ENCODE measurements around the gene LRRC25.

DNA sequence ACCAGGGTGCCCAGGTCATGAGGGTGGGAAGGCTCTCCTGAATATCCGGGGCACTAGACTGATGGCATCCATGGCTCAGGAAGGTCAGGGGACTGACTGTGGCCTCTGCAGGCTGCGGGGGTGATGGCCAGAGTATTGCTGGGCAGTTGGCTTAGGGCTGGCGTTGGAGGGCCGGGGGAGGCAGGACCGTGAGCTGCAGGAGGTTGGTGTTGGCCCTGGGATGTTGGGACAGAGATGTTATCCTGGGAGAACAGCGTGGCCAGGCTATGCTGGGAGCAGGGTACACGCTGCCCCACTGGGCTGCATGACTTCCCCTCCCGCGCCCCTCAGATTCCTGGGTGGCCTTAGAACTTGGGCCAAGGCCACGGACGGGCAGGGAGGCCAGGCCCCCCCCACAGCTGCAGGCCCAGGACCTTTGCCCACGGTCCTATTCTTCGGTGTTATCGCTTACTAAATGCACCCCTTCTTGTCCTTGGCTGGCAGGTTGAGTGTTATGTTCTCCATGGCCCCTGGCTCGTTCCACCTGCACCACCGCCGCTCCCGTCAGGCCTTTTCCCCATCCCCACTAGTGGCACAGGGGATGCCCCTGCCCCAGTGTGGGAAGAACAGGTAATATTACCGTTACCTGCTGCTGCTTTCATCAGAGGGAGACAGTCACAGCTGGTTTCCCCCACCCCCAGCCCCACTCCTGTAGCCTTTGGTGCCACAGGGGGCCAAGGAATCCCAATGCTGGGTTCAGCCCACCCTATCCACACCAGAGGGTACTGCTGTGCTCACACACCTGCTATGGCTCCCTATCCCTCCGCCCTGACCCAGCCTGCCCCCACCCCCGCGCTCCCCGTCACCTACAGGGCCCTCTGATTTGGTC, 43.7 kb upstream of the LRRC25 start:
- TF ChIP-seq SPI1 (IDR thresholded peaks at IDR 0.05; ENCODE audit: borderline replicate concordance, insufficient read depth, low read depth, low read length) (no peak), CTCF (IDR thresholded peaks at IDR 0.05 in 2 of 3, conservative IDR thresholded peaks at IDR 0.05 in 1 of 3; ENCODE audit: control insufficient read depth in 2 of 3, extremely low read depth in 1 of 3, insufficient read depth in 1 of 3, low read depth in 3 of 3, low read length in 3 of 3) (no peak), PAX8 (IDR thresholded peaks at IDR 0.05) (no peak), TAF1 (IDR thresholded peaks at IDR 0.05; ENCODE audit: borderline replicate concordance, low read depth, low read length) (no peak), ZBTB33 (IDR thresholded peaks at IDR 0.05) (no peak), CBX3 (IDR thresholded peaks at IDR 0.05; ENCODE audit: borderline replicate concordance, low read depth) (no peak), CUX1 (IDR thresholded peaks at IDR 0.05; ENCODE audit: insufficient replicate concordance, low read depth, low read length) (no peak)
- TF ChIP-seq, protein P1, sequence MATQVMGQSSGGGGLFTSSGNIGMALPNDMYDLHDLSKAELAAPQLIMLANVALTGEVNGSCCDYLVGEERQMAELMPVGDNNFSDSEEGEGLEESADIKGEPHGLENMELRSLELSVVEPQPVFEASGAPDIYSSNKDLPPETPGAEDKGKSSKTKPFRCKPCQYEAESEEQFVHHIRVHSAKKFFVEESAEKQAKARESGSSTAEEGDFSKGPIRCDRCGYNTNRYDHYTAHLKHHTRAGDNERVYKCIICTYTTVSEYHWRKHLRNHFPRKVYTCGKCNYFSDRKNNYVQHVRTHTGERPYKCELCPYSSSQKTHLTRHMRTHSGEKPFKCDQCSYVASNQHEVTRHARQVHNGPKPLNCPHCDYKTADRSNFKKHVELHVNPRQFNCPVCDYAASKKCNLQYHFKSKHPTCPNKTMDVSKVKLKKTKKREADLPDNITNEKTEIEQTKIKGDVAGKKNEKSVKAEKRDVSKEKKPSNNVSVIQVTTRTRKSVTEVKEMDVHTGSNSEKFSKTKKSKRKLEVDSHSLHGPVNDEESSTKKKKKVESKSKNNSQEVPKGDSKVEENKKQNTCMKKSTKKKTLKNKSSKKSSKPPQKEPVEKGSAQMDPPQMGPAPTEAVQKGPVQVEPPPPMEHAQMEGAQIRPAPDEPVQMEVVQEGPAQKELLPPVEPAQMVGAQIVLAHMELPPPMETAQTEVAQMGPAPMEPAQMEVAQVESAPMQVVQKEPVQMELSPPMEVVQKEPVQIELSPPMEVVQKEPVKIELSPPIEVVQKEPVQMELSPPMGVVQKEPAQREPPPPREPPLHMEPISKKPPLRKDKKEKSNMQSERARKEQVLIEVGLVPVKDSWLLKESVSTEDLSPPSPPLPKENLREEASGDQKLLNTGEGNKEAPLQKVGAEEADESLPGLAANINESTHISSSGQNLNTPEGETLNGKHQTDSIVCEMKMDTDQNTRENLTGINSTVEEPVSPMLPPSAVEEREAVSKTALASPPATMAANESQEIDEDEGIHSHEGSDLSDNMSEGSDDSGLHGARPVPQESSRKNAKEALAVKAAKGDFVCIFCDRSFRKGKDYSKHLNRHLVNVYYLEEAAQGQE (IDR thresholded peaks at IDR 0.05; ENCODE audit: low read depth, low read length), result no peak
